D341Med (cell line): ENCODE results near the gene EXTL1.
A peak's percentile ranks its signal among the peaks of the same experiment; 100 is the strongest.
"Not testable (repeated sequence)": the region's sequence is repeated elsewhere in the genome, so short reads cannot be mapped to it uniquely, and the experiment has no call there.

Source experiments
- DNase-seq: peaks from one replicate; pipeline ENCODE4 v3.0.0; 2012; ENCODE audit warnings: low spot score

The EXTL1 gene, protein sequence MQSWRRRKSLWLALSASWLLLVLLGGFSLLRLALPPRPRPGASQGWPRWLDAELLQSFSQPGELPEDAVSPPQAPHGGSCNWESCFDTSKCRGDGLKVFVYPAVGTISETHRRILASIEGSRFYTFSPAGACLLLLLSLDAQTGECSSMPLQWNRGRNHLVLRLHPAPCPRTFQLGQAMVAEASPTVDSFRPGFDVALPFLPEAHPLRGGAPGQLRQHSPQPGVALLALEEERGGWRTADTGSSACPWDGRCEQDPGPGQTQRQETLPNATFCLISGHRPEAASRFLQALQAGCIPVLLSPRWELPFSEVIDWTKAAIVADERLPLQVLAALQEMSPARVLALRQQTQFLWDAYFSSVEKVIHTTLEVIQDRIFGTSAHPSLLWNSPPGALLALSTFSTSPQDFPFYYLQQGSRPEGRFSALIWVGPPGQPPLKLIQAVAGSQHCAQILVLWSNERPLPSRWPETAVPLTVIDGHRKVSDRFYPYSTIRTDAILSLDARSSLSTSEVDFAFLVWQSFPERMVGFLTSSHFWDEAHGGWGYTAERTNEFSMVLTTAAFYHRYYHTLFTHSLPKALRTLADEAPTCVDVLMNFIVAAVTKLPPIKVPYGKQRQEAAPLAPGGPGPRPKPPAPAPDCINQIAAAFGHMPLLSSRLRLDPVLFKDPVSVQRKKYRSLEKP

DNA sequence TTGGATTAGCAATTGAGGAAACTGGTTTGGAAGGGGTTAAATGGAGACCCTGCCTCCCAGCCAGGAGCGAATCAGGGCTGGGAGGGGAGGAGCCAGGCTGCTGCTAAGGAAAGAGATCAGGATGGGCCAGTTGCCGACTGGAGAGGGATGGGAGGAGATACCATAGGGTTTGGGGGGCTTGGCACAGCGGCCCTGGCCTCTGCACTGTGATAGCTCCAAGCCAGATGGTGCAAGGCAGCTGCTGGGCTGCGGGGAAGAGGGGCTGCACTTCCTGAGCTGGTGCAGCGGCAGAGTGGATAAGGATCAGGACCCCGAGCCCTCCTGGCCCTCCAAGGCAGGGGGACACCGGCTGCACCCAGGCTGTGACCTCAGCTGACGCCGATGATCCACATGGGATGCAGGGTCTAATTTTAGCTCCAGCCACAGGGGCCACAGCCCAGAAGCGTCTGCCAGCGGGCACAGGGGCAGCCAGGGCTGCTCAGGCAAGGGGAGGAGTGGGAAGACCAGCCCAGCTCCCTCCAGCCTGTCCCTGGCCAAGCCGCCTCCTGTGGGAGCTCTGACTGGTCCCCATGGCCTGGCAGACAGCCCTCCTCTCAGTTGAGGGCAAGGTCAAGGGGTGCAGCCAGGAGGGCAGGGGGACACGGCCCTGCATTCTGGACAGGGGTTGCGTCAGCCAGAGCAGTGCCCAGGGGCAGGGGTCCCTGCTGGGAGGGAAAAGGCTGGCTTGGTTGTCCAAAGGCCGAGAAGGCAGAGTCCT is at the start of gene EXTL1:
EXTL1 (plus strand) TSS at position 129 of the 757 bp plus-strand sequence. CDS start 872 bp downstream, outside the sequence.
- DNase-seq: peak; percentile 70

DNA sequence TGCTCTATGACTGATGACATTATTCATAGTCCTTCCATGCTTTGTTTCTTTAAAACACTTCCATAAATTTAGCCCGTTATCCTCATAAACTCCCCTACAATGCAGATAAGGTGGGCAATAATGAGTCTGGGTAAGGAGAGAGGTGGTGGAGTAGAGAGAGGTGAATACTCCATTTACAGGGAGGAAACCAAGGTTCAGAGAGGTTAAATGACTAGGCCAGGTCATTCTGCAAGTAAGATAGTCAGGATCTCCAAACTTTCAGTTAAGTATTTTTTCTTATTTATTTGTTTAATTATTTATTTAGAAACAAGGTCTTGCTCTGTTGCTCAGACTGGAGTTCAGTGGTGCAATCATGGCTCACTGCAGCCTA is 49.8 kb upstream of the EXTL1 start:
- DNase-seq: no peak

DNA sequence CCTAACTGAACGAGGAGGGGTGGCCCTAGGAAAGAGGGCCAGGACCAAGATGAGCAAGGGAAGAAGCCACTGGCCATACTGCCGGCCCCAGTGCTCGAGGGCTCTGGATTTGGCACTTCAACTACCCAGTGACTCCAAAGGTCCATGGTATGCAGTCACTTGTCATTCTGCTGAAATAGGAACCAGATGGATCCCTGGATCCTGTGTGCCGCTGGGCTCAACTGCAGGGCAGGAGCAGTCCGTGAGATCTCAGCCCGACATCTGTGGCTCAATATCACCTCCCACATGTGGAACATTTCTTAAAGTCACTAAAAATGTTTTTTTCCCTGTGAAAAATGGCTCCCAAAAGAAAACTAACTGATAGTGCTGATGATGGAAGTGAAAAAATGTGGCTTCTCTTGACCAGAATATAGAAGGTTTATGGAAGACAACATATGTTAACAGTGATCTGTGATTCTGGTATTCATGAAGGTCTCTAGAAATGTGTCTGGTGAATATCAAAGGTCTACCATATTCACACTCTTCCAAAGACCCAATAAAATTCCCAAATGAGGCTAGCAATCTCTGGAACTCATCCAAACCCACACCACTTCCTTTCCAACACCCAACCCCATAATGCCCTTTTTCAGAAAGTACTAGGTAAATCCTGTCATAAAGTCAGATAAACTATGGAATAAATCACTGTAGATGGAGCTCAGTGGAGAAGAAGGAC is 47.8 kb upstream of the EXTL1 start:
- DNase-seq: no peak

DNA sequence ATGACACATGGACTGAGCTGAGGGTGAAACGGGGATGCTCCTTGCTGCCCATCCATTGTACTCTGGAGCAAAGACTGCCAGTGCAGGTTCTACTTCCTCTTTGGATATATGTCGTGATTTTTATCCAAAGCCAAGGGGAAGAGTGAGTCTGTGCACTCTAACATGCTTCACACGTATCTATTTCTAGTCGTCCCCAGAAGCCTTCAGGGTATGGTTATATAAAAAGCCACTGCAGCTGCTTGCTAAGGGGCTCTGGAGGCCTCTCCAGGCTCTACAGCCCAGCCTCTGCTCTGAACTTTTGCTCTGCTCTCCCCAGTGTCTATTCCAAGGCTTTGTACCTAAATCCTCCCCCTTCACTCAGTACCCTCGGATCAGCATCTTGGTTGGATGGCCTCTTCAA is 43.8 kb upstream of the EXTL1 start:
- DNase-seq: no peak

DNA sequence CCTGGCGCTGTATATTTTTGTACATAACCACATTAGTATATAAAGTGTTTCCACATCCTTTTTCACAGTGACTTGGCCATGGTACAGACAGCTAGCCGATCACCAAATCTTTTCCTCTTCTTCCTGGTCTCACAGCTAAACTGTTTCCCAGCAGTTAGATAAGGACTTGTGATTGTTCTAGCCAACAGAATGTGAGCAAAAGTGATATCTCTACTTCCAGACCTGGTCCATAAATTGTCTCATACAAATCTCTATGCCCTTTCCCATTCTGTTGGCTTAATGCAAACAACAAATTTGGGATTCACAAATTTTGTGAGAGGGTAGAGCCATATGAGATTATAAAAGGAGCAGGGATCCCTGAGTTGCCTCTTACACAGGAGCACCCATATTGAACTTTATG is 43.2 kb upstream of the EXTL1 start:
- no peak for DNase-seq

DNA sequence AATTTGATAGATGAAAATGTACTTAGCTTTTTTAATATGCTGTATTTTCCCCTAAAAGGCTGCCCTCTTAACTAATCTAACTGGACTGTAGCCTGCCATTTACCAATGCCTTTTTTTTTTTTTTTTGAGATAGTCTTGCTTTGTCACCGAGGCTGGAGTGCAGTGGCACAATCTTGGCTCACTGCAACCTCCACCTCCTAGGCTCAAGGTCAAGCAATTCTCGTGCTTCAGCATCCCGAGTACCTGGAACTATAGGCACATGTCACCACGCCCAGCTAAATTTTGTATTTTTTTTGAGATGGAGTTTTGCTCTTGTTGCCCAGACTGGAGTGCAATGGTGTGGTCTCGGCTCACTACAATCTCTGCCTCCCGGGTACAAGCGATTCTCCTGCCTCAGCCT is 42.4 kb upstream of the EXTL1 start:
- no peak for DNase-seq

DNA sequence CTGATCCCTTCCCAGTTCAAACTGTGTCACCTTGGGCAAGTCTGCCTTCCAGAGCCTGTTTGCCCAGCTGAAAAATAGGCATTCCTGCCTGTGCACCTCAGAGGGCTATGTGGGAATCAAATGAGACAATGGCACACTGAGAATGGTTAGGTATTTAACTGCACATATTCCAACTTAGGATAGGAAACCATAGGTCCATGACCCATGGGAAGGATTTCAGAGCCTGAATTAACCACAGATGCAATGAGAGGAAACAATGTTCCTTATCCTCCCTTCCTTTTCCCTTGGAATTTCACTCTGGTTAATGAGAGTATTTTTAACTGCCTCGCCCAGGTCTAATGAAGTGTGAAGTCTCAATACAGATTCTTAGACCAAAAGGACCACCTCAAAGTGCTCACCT is 36.4 kb upstream of the EXTL1 start:
- DNase-seq: no peak

DNA sequence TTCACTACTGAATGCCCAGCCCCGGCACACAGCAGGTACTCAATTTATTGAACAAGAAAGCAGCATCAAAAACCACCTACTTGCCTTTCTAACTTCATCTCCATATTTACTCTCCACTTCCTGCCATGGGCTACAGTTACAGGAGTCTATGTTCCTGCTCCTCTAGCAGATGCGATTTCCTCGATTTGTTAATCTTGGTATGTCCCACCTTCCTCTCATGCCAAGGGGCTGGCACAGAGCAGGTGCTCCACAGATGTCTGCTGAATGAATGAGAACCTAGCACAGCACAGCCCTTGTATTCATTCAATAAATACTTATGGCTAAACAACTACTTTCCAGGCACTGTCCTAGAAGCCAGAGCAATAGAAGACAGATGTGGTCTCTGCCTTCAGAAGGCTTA is 35.9 kb upstream of the EXTL1 start:
- DNase-seq: no peak

DNA sequence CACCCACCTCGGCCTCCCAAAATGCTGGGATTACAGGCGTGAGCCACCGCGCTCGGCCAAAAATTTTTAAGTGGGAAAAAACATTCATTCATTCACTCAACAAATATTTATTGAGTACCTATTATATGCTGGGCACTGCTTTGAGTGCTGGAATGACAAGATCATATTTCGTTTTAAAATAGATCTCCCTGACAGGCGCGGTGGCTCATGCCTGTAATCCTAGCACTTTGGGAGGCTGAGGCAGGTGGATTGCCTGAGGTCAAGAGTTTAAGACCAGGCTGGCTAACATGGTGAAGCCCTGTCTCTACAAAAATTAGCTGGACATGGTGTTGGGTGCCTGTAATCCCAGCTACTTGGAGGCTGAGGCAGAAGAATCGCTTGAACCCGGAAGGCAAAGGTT is 34.8 kb upstream of the EXTL1 start:
- DNase-seq: not testable (repeated sequence)

DNA sequence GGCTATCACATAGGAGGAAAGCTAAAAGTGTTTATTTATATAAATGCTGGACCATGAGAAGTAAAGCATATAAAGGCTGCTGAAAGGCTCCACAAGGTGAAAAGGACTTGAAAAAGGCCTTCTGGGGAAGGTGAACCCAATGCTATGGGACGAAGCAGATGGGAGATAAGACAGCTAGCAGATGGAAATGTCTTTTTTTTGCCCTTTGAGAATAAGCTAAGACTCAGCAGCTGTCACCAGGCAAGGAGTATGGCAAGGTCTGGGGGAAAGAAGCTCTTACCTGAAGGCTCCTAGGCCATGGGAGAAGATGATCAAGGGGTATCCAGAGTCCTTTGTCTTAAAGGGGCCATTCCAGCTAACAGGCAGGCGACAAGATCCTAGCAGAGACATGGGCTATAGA is 33.6 kb upstream of the EXTL1 start:
- DNase-seq: peak; percentile 49

DNA sequence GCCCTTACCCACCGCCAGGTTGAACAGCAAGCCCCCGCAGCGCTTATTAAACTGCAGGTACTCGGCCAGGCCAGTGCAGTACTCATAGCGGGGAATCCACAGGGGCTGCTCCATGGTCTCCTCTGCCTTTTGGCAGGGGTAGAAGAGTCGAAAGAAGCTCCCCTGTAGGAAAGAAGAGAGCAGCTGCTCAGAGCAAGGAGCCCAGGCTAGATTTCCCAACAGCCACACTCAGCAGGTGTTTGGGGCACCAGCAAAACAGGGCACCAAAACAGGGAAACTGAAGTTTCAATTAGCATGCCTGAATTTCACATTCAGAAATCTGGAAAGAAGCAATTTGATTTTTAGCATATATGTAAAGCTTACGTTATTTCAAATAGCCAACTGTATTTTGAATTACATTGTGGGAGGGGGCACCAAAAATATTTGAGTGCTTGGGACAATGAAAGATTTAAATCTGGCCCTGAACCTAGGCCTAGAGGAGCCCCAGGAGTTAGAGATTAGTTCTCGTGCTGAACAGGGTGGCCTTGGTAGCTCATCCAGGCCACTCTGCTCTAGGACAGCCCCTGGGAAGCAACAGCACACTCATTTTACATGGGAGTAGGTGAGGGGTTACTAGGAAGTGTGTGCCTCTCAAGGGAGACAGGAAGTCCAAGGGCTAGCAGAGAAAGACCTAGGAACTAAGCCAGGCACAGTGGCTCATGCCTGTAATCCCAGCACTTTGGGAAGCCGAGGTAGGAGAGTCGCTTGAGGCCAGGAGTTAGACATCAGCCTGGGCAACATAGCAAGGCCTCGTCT is 31.9 kb upstream of the EXTL1 start:
- DNase-seq: no peak

DNA sequence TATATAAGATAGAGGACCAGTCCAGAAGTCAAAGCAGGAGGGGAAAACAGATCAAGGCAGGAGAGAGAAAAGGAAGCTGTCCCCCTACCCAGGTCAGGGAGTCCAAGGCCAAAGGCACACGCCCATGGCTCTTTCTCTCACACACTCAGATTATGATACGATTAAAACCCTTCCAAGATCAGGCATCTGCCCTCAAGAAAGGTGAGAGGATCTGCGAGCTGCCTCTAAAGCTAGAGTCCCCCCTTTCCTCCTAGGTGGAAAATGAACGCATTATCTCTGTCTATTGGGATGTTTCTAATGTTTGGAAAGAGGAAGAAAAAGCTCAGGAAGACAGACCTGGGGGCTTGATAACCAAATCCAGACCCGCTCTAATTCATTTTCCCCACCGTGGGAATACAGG is 31.3 kb upstream of the EXTL1 start:
- DNase-seq: no peak

DNA sequence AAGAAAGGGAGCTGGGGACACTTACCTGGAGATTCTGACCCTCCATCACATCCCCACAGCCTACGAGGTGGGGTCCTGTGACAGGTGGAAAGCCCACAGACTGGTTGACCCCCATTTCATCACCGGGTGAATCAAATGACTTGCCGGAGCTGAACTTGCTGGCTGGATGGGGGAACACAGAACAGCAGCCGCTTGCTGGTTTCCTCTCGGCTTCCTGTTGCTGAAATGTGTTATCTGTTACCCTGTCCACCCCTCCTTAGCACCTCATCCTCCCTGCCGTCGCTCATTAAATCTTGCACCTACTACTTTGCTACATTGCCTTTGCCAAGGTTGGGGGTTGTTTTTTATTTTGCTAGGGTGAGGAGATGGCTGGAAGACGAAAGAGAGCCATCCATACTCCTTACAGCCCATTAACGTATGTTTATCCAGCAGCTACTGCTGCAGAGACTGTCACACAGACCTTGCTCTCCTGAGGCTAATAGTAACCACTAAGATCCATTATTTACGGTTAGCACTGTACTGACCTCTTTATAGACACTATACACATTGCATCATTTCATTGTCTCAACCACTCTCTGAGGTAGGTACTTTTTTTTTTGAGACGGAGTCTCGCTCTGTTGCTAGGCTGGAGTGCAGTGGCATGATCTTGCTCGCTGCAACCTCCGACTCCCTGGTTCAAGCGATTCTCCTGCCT is 30.7 kb upstream of the EXTL1 start:
- DNase-seq: no peak

DNA sequence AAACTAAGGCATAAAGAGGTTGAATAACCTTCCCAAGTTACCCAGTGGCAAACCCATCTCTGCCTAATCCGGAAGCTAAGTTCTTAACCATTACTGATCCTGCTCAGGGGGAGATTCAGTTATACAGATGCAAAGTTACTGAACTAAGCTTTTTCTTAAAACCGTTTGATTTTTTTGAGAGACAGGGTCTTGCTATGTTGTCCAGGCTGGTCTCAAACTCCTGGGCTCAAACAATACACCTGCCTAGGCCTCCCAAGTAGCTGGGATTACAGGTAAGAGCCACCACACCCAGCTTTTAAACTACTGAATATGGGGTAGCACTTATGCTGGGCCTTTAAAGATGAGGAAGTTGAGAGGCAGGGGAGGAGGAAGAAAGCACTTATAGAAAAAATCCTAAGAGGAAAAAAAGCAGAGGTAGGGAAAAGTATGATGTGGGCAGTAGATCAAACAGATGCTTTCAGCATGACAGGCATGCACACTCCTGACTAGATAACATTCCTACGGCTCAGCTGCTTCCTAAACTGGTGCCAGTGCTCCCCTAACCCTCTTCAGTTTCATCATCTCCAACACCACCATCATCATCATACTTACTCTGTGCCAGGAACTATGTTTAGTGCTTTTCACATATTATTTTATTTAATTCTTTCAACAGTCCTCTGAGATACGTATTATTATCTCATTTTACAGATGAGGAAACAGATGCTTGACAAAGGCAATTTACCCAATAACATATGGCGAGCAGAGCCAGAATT is 29.5 kb upstream of the EXTL1 start:
- DNase-seq: no peak

DNA sequence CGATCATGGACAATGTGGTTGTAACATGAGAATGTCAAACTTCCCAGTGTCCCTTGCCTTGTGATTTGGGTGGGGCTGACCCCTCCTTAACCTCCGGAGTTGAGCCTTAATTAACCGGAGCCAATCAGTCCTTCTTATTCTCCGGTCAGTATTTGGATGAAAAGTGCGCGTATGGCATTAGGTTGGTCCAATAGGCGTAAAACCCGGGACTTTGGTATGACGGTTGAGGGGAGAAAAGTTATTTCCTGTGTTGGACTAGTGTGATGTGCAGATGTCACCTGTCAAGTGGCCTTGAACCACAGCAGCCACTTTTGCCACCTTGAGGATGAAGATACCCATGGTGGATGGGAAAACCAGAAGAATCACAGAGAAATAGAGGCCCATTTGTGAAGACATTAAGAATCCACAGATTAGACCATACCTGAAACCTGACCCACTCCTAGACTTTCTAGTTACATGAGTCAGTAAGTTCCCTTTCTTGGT is 28.8 kb upstream of the EXTL1 start:
- no peak for DNase-seq

DNA sequence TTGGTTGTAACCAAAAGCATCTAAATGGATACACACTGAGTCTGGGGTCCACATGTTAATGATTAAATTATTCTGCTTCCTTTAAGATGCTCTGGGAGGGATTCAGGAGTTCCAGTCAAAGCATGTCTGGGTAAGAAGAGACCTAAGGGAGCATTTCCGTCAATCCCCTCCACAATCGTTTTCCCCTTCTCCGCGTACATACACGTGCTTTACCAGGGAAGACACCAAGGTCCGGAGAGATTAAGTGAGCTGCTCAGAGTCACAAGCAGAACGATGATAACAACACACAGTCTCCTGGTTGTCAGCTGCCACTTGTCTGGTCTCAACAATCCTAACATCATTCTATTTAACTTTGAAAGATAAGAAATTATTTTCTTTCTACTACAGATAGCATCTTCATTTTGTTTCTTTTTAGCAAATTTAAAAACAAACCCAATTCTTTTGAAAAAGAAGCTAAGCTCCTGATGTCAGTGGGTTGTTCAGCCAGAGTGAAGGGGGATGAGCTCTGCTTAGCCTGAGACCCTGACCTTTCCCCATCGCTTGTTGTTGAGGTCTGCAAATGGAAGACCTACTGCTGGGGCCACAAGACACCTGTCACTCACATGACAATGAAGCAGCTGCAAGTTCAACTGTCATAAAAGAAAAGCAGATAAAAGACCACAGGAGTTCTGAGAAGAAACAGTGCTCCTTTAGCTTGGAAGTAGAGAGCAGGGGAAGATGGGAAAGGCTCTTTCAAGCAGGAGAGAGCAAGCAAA is 28.2 kb upstream of the EXTL1 start:
- no peak for DNase-seq

DNA sequence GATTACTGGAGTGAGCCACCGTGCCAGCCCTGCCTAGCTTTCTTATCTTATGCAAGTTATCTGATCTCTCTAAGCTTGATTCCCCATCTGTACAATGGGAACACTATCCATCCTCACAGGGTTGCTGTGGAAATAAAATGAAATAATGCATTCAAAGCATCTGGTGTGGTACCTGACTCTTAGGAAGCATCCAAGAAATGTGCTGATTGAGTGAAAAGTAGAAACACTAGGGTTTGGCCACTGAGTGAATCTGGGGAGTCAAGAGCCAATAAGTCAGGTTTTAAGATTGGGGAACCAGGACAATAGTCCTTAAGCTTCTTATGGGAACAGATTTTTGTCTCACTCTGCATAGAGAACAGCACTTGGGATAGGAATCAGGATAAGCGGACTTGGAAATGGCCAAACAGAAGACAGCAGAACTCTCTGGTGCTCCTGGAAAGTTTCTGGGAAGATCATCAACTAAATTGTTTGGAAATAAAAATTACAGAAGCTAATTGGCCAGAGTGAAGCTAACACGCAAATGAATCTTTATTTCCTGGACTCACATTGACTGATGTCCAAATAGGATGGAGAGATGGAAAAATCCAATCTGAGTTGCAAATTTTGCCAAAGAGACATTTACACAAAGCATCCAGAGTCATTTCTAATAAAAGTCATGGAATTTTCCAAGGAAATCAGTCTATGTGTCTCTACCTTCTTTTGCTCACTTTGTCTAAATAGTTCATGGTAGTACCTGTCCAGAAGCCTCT is 27.0 kb upstream of the EXTL1 start:
- DNase-seq: no peak
